ENCODE results near the gene TMEM145.
"Not testable (repeated sequence)": the region's sequence is repeated elsewhere in the genome, so short reads cannot be mapped to it uniquely, and the experiment has no call there.

The TMEM145 gene

GRCh38 chr19:42333975-42334696 lies 21.0 kb downstream of the TMEM145 start:
- no peak for TF ChIP-seq CTCF (IDR thresholded peaks at IDR 0.05; ENCODE audit: low read depth, low read length)
- DNase-seq (ENCODE audit: extremely low read depth, low read depth) = no peak

GRCh38 chr19:42334697-42335373 lies 21.7 kb downstream of the TMEM145 start:
- no peak for TF ChIP-seq CTCF (IDR thresholded peaks at IDR 0.05; ENCODE audit: low read depth, low read length)
- DNase-seq (ENCODE audit: extremely low read depth, low read depth) = no peak

GRCh38 chr19:42335374-42335936 lies 22.3 kb downstream of the TMEM145 start:
- no peak for TF ChIP-seq CTCF (IDR thresholded peaks at IDR 0.05; ENCODE audit: low read depth, low read length)

GRCh38 chr19:42335971-42336370 lies 22.9 kb downstream of the TMEM145 start:
- no peak for DNase-seq (ENCODE audit: extremely low read depth, low read depth)

More at GRCh38 chr19:42335374-42335936, 22.3 kb downstream of the TMEM145 start:
- DNase-seq (ENCODE audit: extremely low read depth, low read depth) = no peak

GRCh38 chr19:42339126-42339860 lies 26.2 kb downstream of the TMEM145 start:
- not testable (repeated sequence) for DNase-seq (ENCODE audit: extremely low read depth, low read depth)

More at GRCh38 chr19:42335971-42336370, 22.9 kb downstream of the TMEM145 start:
- TF ChIP-seq CTCF (IDR thresholded peaks at IDR 0.05; ENCODE audit: low read depth, low read length) = no peak

GRCh38 chr19:42339922-42340321 lies 26.8 kb downstream of the TMEM145 start:
- DNase-seq (ENCODE audit: extremely low read depth, low read depth) = not testable (repeated sequence)

- no peak; the same call in 1 of the 2 replicates for TF ChIP-seq CTCF (IDR thresholded peaks at IDR 0.05; ENCODE audit: low read depth, low read length)
- DNase-seq (ENCODE audit: extremely low read depth, low read depth) = no peak
These were observed 30.4 kb downstream of the TMEM145 start for GRCh38 chr19:42343344-42344110.

Data from AG09319 (cell line).